Omental fat pad (tissue), 4 donors: ENCODE data around the gene STN1. TPM values are rescaled to one million over a fixed set of nuclear protein-coding genes. Genes with fewer than 3 reads are reported as not detected.

ENCODE experiments used
- ATAC-seq: fragments of 150-250 bp; one replicate; pipeline ENCODE4 v1.9.1; 2016; ENCODE audit warnings: mild to moderate bottlenecking, moderate library complexity; ENCODE audit not compliant: low FRiP score
- DNase-seq: peaks from one replicate; pipeline ENCODE4 v3.0.0-alpha.2; 2019; ENCODE audit warnings: low spot score
- CTCF ChIP-seq, 3 donors: fragments of 450-650 bp; IDR thresholded peaks; one replicate each; pipeline ENCODE4 v1.5.1; 2016 to 2017; ENCODE audit warnings: antibody characterized with exemption in 3 of 3, mild to moderate bottlenecking in 3 of 3, moderate library complexity in 2 of 3
- total RNA-seq, 4 donors: library from RNA; depleted of rRNA; stranded (reverse); fragments of >200 nt; gene quantifications; one replicate each; pipeline ENCODE4 v1.1.0, GENCODE V29; 2016

Gene STN1
- total RNA-seq, 4 donors from 2014 or later = 15.4 to 44.7 (median 21.1) TPM

GRCh38 chr10:103843045-103843444 is 74.9 kb downstream of the STN1 start:
- ATAC-seq (no peak), DNase-seq (no peak)
- TF ChIP-seq CTCF (IDR thresholded peaks at IDR 0.05) = no peak

- ATAC-seq (no peak), DNase-seq (no peak)
- no peak for TF ChIP-seq CTCF (IDR thresholded peaks at IDR 0.05)
Observed at GRCh38 chr10:103842605-103843004, 75.4 kb downstream of the STN1 start.

GRCh38 chr10:103841519-103841918 is 76.5 kb downstream of the STN1 start:
- no peak for TF ChIP-seq CTCF (IDR thresholded peaks at IDR 0.05)
- ATAC-seq (no peak), DNase-seq (no peak)

- no peak for ATAC-seq
- DNase-seq = no peak
- no peak for TF ChIP-seq CTCF (IDR thresholded peaks at IDR 0.05)
Observed at GRCh38 chr10:103840740-103841070, 77.3 kb downstream of the STN1 start.

GRCh38 chr10:103839872-103840739 is 77.9 kb downstream of the STN1 start:
- no peak for DNase-seq
- no peak for ATAC-seq
- TF ChIP-seq CTCF (IDR thresholded peaks at IDR 0.05) = no peak

GRCh38 chr10:103839519-103839871 is 78.5 kb downstream of the STN1 start:
- no peak for TF ChIP-seq CTCF (IDR thresholded peaks at IDR 0.05)
- ATAC-seq = no peak
- DNase-seq = no peak

- no peak for ATAC-seq
- TF ChIP-seq CTCF (IDR thresholded peaks at IDR 0.05) = no peak
- DNase-seq = no peak
Observed at GRCh38 chr10:103838862-103839518, 79.0 kb downstream of the STN1 start.
